K562 (cell line): Measurements from ENCODE around the gene CHST15. TPM values are rescaled to one million over a fixed set of nuclear protein-coding genes. Genes with fewer than 3 reads are reported as not detected.

ENCODE experiments used
- ATAC-seq: fragments of 200-7000 bp; cut with Tn5 transposase; 3 replicates; pipeline ENCODE4 v1.9.1; 2020; ENCODE audit warnings: moderate library complexity
- BruUV-seq: library from RNA; stranded (reverse); fragments of 400-500 nt; replicated peaks from 2 replicates; lab custom pipeline; 2021; lab: Mats Ljungman, UMichigan
- CTCF ChIA-PET: fragments of 300-600 bp; formaldehyde crosslinking; extraction: SDS; loops from one replicate; lab custom pipeline; 2021; ENCODE audit warnings: low intra/inter-chr PET ratio; lab: Yijun Ruan, JAX
- POLR2A ChIA-PET: fragments of 300-600, 350-650 bp; sonication (Branson Sonifier 250); formaldehyde crosslinking; extraction: SDS; loops from one replicate; lab custom pipeline; 2021; ENCODE audit warnings: antibody characterized with exemption, inconsistent platforms; lab: Yijun Ruan, JAX
- DNase-seq, 4 experiments: peaks; one replicate each; pipeline versions ENCODE4 v3.0.0 to v3.0.0-alpha.2; 2011 to 2018; ENCODE audit warnings: low spot score in 3 of 4, mixed read lengths in 3 of 4; ENCODE audit errors: extremely low read depth in 1 of 4
- FAIRE-seq: peaks from 2 replicates; lab custom pipeline; 2011; peaks lifted over from hg19 to GRCh38; lab: Jason Lieb, UNC
- H2AFZ ChIP-seq: 2 replicates; pipeline ENCODE4 v1.6.0; 2011; ENCODE audit warnings: low read depth, low read length, control low read depth, inconsistent platforms
- H3K27ac ChIP-seq: fragments of 200-600 bp; 3 replicates; pipeline ENCODE4 v1.8.0; 2011; ENCODE audit warnings: low read depth, mild to moderate bottlenecking, control low read depth, inconsistent platforms, low read length, moderate library complexity, mixed read lengths; ENCODE audit errors: extremely low read depth
- H3K27me3 ChIP-seq, 2 experiments: fragments of 300-600 bp in 1 of 2; 2 replicates in 1 of 2; 3 replicates in 1 of 2; pipeline versions ENCODE4 v1.6.0 to v1.8.0; 2011; ENCODE audit warnings: inconsistent platforms in 2 of 2, low read length in 2 of 2, mild to moderate bottlenecking in 1 of 2, mixed read lengths in 1 of 2, moderate library complexity in 1 of 2; ENCODE audit not compliant: control insufficient read depth in 2 of 2, insufficient read depth in 2 of 2
- H3K36me3 ChIP-seq: fragments of 300-600 bp; 3 replicates; pipeline ENCODE4 v1.8.0; 2011; ENCODE audit warnings: mild to moderate bottlenecking, low read length, inconsistent platforms; ENCODE audit not compliant: control insufficient read depth, insufficient read depth
- H3K4me1 ChIP-seq, 2 experiments: fragments of 200-600 bp in 1 of 2; replicated peaks in 1 of 2; 2 replicates in 1 of 2; 3 replicates in 1 of 2; pipeline versions ENCODE4 v1.5.1 to v1.8.0; 2011; ENCODE audit warnings: inconsistent platforms in 2 of 2, low read length in 2 of 2, mild to moderate bottlenecking in 1 of 2, mixed read lengths in 1 of 2, moderate library complexity in 1 of 2; ENCODE audit not compliant: control insufficient read depth in 2 of 2, insufficient read depth in 2 of 2
- H3K4me2 ChIP-seq: 2 replicates; pipeline ENCODE4 v1.6.1; 2011; ENCODE audit warnings: low read length, control low read depth, inconsistent platforms, mixed read lengths; ENCODE audit not compliant: insufficient read depth
- H3K4me3 ChIP-seq: fragments of 200-600 bp; sonication (generic), shearing (Covaris generic); 2 replicates; pipeline ENCODE4 v1.5.1; 2016; ENCODE audit warnings: control low read depth, inconsistent platforms
- H3K79me2 ChIP-seq: fragments of 200-600 bp; 3 replicates; pipeline ENCODE4 v1.8.0; 2011; ENCODE audit warnings: low read length, inconsistent platforms; ENCODE audit not compliant: control insufficient read depth, insufficient read depth
- H3K9ac ChIP-seq, 2 experiments: 2 replicates each; pipeline versions ENCODE4 v1.6.0 to v1.6.1; 2011; ENCODE audit warnings: low read depth in 2 of 2, low read length in 2 of 2, control low read depth in 1 of 2, inconsistent platforms in 1 of 2, mild to moderate bottlenecking in 1 of 2, mixed read lengths in 1 of 2; ENCODE audit not compliant: insufficient read depth in 1 of 2
- H3K9me1 ChIP-seq: one replicate; pipeline ENCODE4 v1.6.0; 2011; ENCODE audit warnings: inconsistent platforms, mild to moderate bottlenecking, low read length, moderate library complexity; ENCODE audit not compliant: control insufficient read depth, insufficient read depth
- H3K9me3 ChIP-seq: replicated peaks from 2 replicates; pipeline ENCODE4 v1.5.1; 2011; ENCODE audit warnings: low read depth, low read length, inconsistent platforms; ENCODE audit not compliant: control insufficient read depth, insufficient read depth
- H4K20me1 ChIP-seq: replicated peaks from 2 replicates; pipeline ENCODE4 v1.6.1; 2011; ENCODE audit warnings: low read length, inconsistent platforms, mixed read lengths; ENCODE audit not compliant: control insufficient read depth, insufficient read depth
- CTCF ChIP-seq, 3 experiments: IDR thresholded peaks in 2 of 3; conservative IDR thresholded peaks in 1 of 3; 2 replicates each; pipeline ENCODE4 v1.5.1; 2011 to 2012; ENCODE audit warnings: low read length in 3 of 3, mild to moderate bottlenecking in 3 of 3, control low read depth in 2 of 3, improper control_type of control experiment in 1 of 3, inconsistent platforms in 1 of 3, low read depth in 1 of 3, mixed read lengths in 1 of 3, moderate library complexity in 1 of 3; ENCODE audit not compliant: insufficient read depth in 2 of 3
- RBM15 ChIP-seq: fragments of 200-400 bp; formaldehyde crosslinking; IDR thresholded peaks from 2 replicates; pipeline ENCODE4 v1.6.1; 2018; ENCODE audit warnings: mild to moderate bottlenecking, low read length, moderate library complexity; ENCODE audit not compliant: insufficient read depth
- WGBS: fragments of 100-300 bp; shearing (Covaris generic); methylation state at CpG from one replicate; pipeline ENCODE4 v1.1.6; 2016; ENCODE audit warnings: low coverage, mixed read lengths; ENCODE audit not compliant: insufficient coverage; ENCODE audit errors: missing lambda C conversion rate; 5-methylcytosine and 5-hydroxymethylcytosine counted together
- in situ Hi-C: fragments of 300-500 bp; cut with MboI; formaldehyde crosslinking; loops from 4 replicates; pipeline ENCODE4 v1.15.0; 2018; ENCODE audit warnings: inconsistent platforms, mixed read lengths
- intact Hi-C: fragments of 100-400 bp; cut with micrococcal nuclease; formaldehyde crosslinking; loops from 2 replicates; pipeline ENCODE4 v1.14.2; 2022
- polyA plus RNA-seq, 8 experiments: library from polyadenylated mRNA; depleted of rRNA in 4 of 8; stranded (reverse) in 5 of 8; unstranded in 3 of 8; fragments of >200 nt; fragmentation: Nextera tagmentation in 2 of 8; fragmentation: Illumina TruSeq in 1 of 8; extraction: Ambion mirVana in 2 of 8; extraction: Trizol in 1 of 8; gene quantifications; 2 replicates each; pipeline versions ENCODE4 v1.2.1 to v1.2.3, GENCODE V29; 2011 to 2014; ENCODE audit warnings: inconsistent platforms in 1 of 8, missing spikeins in 1 of 8
- total RNA-seq, 7 experiments: library from RNA; depleted of rRNA in 6 of 7; stranded (reverse); fragments of >200 nt in 6 of 7; fragmentation: Illumina TruSeq in 2 of 7; extraction: Trizol in 2 of 7; gene quantifications; 2 replicates each; pipeline versions ENCODE4 v1.2.1 to v1.2.3, GENCODE V29; 2011 to 2021; ENCODE audit warnings: low replicate concordance in 1 of 7

Gene CHST15
- total and polyA plus RNA-seq, 9 of the 15 experiments (the other 6 are each of a cell fraction or from before 2014, with no cell fraction given), result 0.04 to 0.16 (median 0.08) TPM

GRCh38 chr10:123995461-123996131 lies 97.8 kb downstream of the CHST15 start:
- WGBS, result 10% methylated on average over 19 of the region's 27 CpGs
- Histone ChIP-seq H3K4me1 (peaks cover 0 to 12% of the 10 kb centered on the region in 2 experiments; a peak in 2 of 5 replicates), H3K4me2 (no peak overlapping the region), H3K9ac (no peak overlapping the region), H4K20me1 (no peaks in the 10 kb centered on the region), H3K27me3 (no peaks in the 10 kb centered on the region; a peak in 1 of 5 replicates), H3K4me3 (no peak overlapping the region), H3K27ac (no peak overlapping the region), H2AFZ (no peak overlapping the region), H3K9me3 (no peaks in the 10 kb centered on the region), H3K36me3 (no peaks in the 10 kb centered on the region), H3K79me2 (no peaks in the 10 kb centered on the region), H3K9me1 (no peaks in the 10 kb centered on the region)
- DNase-seq (no peak), FAIRE-seq (no peak), ATAC-seq (peak; percentile 33; the same call in 2 of the 3 replicates)
- POLR2A ChIA-PET, result interaction anchor here (0.6 to 0.8 kb wide), 2 partner anchors 398 to 1159 kb away, joined by 3 read pairs; no protein-coding TSS in a partner anchor
- in situ Hi-C loops (no loop called here), intact Hi-C loops (no loop called here)
- CTCF ChIA-PET, result interaction anchor here (1.3 to 2.3 kb wide), 2 partner anchors 393 to 394 kb away, joined by 3 to 26 read pairs; no protein-coding TSS in a partner anchor
- TF ChIP-seq RBM15 (no peak), CTCF (IDR thresholded peaks at IDR 0.05 in 2 of 3, conservative IDR thresholded peaks at IDR 0.05 in 1 of 3; ENCODE audit: insufficient read depth in 2 of 3, low read depth in 1 of 3, low read length in 3 of 3) (0 out of 6 replicates have a peak, but pooled peaks of 1 of the 3 experiments have one; percentile 6)
- BruUV-seq, result no TSS peak
